ENCODE data around the gene DNAJB9.

- TF ChIP-seq CTCF (IDR thresholded peaks at IDR 0.05) (no peak), HOXB13 (CRISPR knock-in tag; IDR thresholded peaks at IDR 0.05; ENCODE audit: low read depth) (no peak), USF2 (IDR thresholded peaks at IDR 0.05) (no peak), RAD21 (conservative IDR thresholded peaks at IDR 0.05 in 1 of 2, IDR thresholded peaks at IDR 0.05 in 1 of 2) (no peak), EP300 (IDR thresholded peaks at IDR 0.05) (no peak), HDAC2 (IDR thresholded peaks at IDR 0.05) (no peak), JUNB (IDR thresholded peaks at IDR 0.05) (no peak), ZC3H11A (IDR thresholded peaks at IDR 0.05) (no peak), CHD2 (IDR thresholded peaks at IDR 0.05; ENCODE audit: low read length, partially characterized antibody) (no peak), CBX8 (IDR thresholded peaks at IDR 0.05) (no peak), MYC (IDR thresholded peaks at IDR 0.05; ENCODE audit: borderline replicate concordance, low read length) (no peak), POLR2A (IDR thresholded peaks at IDR 0.05; ENCODE audit: low read length) (no peak), SREBF2 (IDR thresholded peaks at IDR 0.05) (no peak), HOXB5 (CRISPR knock-in tag; IDR thresholded peaks at IDR 0.05) (no peak)
These were observed 29.4 kb downstream of the DNAJB9 start for GRCh38 chr7:108598914-108599580.
